ENCODE results near the gene SSBP2.
A peak's percentile ranks its signal among the peaks of the same experiment; 100 is the strongest.
"Not testable (repeated sequence)": the region's sequence is repeated elsewhere in the genome, so short reads cannot be mapped to it uniquely, and the experiment has no call there.

SSBP2 gene

DNA sequence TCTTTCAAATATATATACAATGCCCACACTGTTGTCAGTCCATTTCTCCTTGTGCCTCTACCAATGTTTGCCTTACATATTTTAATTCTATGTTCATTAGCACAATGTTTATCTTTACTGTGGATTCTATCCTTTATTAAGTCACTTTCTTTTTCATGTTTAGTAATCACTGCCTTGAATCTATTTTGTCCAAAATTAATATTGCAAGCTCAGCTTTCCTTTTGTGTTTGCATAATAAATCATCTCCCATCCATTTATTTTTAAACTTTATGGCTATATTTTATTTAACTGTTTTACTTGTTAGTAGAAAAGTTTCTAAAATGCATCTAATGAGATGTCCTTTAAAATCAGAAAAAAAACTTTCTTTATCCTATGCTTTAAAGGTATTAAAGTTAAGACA, 230.1 kb downstream of the SSBP2 start:
- no peak for DNase-seq

- DNase-seq, result no peak
Observed at GRCh38 chr5:81519217-81519905, 231.5 kb downstream of the SSBP2 start.

GRCh38 chr5:81517462-81517861, 233.4 kb downstream of the SSBP2 start:
- peak; percentile 21 to 85 (median 83) for DNase-seq

DNA sequence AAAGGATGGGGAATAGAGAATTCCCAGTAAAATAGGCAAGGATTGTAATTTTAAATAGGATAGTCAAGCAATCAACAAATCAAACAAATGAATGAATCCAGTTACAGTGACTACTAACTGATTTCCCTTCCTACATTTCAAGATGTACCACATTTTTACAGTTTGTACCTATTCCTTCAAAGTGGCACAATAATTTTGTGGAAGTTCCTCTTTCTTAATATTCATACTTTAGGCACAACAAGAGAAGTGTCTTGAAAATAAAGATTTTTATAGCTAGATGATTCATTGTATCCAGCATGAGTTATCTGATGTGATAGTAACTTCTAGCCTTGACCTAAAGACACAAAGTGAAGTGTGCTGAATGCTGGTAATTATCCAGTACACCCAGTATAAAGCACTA, 234.8 kb downstream of the SSBP2 start:
- peak in 2 of 3 donors; percentile 21 to 24 for DNase-seq

- peak in 2 of 3 donors; percentile 36 to 44 for DNase-seq
Observed at GRCh38 chr5:81513982-81514381, 236.9 kb downstream of the SSBP2 start.

DNA sequence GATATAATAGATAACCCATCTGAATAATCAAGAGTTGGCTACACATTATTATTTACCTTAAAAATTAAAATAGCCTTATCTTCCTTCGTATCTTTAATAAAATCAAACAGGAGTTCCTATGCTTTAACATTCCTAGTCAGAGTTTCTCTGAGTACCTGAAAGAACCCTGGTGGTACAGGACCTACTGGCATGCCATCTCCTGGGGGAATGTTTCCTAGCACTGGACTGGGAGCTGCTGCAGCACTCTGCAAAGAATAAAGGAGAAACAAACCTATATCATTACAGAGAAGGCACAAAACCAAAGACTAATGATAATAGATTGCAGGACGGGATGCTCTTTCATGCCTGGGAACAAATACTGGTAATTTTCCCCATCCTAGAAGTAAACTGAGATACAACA, 237.4 kb downstream of the SSBP2 start:
- no peak for DNase-seq

- DNase-seq, result peak; percentile 81 to 95 (median 92)
Observed at GRCh38 chr5:81506900-81507588, 243.9 kb downstream of the SSBP2 start.

GRCh38 chr5:81506378-81506777, 244.5 kb downstream of the SSBP2 start:
- DNase-seq, result no peak

DNA sequence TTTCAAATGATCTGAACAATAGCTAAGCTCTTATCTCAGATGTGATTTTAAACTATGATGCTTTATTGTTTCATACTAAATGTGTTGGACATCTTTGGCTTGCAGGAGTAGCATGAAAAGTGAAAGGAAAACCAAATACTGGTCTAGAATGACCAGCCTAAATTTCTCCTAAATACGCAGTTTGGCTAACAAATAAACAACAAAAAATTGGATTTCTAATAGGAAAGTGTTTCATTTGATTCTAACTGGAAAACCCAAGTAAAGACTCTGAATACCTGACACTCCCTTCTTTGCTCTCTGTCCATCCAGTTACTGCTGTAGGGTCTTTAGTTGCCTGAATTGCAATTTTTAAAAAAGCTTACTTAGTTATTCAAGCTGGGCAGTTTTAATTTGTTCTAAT, 245.2 kb downstream of the SSBP2 start:
- DNase-seq, result peak; percentile 3 to 34 (median 10)

- DNase-seq, result not testable (repeated sequence)
Observed at GRCh38 chr5:81503602-81504001, 247.3 kb downstream of the SSBP2 start.

DNA sequence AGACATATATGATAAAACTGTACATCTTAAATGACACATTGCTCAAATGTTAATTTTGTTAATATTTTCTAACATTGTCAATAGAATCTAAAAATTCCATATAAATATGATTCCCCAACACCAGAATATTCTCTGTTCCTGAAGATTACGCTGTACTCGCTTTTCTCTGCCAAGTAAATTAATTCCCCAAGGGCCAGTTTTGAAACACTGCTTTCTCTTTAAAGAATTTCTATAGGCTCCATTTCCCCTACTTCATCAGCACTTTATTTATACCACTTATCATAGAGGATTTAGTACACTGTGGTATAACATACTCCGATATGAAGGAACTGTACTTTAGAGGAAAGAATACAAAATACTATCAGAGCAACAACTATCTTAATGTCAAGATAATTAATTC, 255.6 kb downstream of the SSBP2 start:
- DNase-seq, result no peak

- no peak for DNase-seq
Observed at GRCh38 chr5:81488862-81489261, 262.0 kb downstream of the SSBP2 start.

DNA sequence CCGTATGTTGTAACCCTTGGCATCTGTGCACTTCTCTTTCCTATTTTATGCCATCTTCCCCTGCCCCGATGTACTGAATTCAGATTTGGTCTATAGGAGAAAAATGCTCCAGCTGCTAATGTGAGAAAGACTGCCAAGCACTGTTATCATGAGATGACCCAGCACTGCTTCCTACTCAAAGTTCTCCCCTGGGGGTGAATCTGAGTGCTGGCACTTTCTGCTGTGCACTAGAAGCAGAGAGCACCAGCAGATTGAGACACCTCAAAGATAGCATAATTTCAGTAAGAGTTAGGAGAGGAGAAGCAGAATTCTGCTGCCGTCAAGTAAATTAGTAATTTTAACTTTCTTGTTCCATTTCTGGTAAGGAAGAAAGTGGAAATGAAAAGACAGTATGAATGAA, 264.2 kb downstream of the SSBP2 start:
- DNase-seq, result no peak

DNA sequence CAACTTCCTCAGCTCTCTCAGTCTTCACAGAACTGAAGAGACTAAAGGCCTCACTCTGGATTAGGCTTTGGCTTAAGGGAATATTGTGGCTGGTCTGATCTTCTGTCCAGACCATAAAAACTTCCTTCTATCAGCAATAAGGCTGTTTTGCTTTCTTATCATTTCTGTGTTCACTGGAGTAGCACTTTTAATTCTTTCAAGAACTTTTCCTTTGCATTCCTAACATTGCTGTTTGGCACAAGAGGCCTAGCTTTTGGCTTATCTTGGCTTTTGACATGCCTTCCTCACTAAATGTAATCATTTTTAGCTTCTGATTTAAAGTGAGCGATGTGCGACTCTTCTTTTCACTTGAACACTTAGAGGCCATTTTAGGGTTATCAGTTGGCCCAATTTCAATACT, 268.3 kb downstream of the SSBP2 start:
- DNase-seq, result no peak

DNA sequence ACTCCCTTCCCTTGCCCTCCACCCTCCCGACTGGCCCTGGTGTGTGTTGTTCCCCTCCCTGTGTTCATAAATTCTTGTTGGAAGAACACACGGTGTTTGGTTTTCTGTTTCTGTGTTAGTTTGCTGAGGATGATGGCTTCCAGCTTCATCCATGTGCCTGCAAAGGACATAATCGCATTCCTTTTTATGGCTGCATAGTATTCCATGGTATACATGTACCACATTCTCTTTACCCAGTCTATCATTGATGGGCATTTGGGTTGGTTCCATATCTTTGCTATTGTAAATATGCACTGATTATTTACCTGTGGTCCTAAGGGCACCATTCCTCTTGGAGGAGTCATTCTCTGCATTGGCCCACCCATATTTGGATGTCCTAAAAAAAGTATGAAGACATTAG, 277.5 kb downstream of the SSBP2 start:
- not testable (repeated sequence) for DNase-seq

- no peak for DNase-seq
Observed at GRCh38 chr5:81469676-81470075, 281.2 kb downstream of the SSBP2 start.

DNA sequence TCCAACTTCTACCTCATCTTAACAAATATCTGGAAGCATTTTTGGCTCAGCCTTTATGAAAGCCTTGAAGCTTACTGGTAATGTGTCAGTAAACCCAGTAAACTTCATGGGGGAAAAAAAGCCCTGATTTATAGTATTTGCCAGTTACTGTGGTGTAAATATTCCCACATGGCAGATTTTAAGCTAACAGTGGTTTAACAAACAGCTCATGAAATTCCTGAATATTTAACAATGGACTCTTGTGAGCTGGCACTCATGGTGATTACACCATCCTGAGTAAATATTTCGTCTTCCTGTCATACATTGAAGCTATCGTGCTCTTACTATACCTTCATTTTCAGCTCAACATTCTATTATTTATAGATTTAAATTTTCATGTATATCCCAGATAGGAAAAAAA, 300.0 kb downstream of the SSBP2 start:
- no peak for DNase-seq

DNA sequence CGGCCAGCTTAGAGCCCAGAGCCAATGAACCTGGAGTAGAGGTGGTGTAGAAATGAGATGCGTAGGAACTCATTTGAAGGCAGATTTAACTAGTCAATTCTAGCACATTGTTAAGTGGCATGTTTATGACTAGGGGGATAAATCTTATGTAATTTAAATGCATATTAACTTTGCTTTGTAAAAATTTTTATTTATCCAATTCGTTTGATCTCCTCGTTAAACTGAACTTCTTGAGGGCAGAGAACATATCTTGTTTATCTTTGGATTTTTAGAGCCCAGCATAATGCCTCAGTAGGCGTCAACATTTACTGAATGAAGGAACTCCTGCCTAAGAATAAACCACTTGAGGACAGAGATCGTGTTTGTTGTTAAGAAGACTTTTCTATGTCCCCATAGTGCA, 315.9 kb downstream of the SSBP2 start:
- no peak for DNase-seq

GRCh38 chr5:81429985-81430384, 320.9 kb downstream of the SSBP2 start:
- DNase-seq, result no peak

GRCh38 chr5:81429363-81429762, 321.5 kb downstream of the SSBP2 start:
- no peak for DNase-seq

- no peak for DNase-seq
Observed at GRCh38 chr5:81428861-81429260, 322.0 kb downstream of the SSBP2 start.

DNA sequence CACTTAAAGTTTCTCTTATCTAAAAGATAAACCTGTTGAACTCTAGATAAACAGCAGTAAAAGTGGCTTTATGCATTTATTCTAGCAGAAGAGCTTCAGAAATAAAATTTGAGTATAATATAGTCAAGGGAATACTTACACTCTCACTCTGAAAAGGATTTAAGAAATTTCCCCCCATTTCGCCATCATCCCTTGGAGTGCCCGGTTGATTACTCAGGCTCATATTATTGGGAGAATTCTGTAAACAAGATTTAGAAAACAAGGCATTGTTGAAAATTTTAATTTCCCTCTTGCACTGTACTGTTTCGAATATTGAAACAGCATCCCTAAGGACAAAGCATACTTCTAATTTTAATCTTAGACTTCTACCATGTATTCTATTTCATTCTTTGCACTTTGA, 322.5 kb downstream of the SSBP2 start:
- DNase-seq, result peak; percentile 45 to 62 (median 60)

- no peak for DNase-seq
Observed at GRCh38 chr5:81427566-81427965, 323.3 kb downstream of the SSBP2 start.

DNA sequence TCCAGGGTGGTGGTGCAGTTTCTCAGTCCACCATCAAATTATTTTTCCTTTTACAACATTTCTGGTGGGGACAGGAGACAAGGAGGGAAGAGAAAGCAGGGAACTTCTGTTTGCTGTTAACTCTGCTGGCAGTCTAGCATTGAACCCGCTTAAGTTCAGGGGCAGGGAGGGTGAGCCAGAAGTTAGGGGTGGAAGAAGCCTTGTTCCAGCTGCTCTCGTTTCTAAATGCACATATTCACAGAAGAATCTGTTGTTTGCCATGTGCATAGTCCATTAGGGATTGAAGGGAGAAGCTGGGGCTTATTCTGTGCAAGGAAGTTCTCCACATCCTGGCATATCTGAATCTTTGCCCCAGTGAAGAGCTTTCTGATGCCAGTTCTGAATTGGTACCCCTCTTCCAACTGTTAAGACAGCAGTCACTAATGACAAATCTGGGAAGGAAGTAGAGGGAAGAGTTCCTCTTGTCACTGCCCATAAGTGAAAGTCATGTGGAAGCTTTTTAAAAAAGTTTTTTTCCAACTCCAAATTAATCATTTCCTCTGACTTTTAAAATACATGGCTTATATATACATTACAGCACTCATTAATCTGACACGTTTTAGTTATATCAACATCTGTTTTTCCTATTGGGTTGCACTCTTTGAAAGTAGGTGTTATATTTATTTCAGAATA, 324.4 kb downstream of the SSBP2 start:
- peak; percentile 26 to 71 (median 61) for DNase-seq
